WI38 (cell line): ENCODE measurements around the gene LFNG.

Experiments
- H3K4me3 ChIP-seq: 2 replicates; pipeline ENCODE4 v1.5.1; 2011; ENCODE audit warnings: low read depth, mild to moderate bottlenecking, control low read depth, low read length
- CTCF ChIP-seq: IDR thresholded peaks from 2 replicates; pipeline ENCODE4 v1.5.1; 2012; ENCODE audit warnings: low read depth, mild to moderate bottlenecking, control low read depth, low read length

LFNG gene

GRCh38 chr7:2520131-2520760 is 672 bp downstream of the LFNG start:
- TF ChIP-seq CTCF: no peak
- H3K4me3 ChIP-seq: peak overlapping the region; percentile 39

GRCh38 chr7:2520761-2521290 is 1.3 kb downstream of the LFNG start:
- H3K4me3 ChIP-seq: no peak overlapping the region
- no peak for TF ChIP-seq CTCF

DNA sequence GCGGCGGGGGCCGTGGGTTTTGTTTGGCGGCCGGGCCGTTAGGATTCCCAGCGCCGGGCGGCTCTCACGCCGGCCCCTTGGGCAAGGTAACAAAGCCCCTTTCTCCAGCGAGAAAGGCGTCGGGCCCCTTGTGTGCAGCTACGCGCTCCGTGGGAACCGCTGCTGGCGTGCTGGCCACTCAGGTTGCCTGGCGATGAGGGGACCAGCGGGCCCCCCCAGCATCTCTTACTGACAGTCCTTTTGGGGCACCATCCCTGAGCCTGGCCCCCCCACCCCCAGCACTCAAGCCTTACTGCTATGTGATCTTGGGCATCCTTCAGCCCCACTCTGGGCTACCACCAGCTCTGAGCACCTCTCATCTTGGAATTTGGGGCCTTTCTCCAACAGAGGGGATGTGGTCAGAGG is 1.8 kb downstream of the LFNG start:
- TF ChIP-seq CTCF: no peak
- no peak overlapping the region for H3K4me3 ChIP-seq

GRCh38 chr7:2521952-2522591 is 2.5 kb downstream of the LFNG start:
- no peak overlapping the region for H3K4me3 ChIP-seq
- no peak for TF ChIP-seq CTCF

DNA sequence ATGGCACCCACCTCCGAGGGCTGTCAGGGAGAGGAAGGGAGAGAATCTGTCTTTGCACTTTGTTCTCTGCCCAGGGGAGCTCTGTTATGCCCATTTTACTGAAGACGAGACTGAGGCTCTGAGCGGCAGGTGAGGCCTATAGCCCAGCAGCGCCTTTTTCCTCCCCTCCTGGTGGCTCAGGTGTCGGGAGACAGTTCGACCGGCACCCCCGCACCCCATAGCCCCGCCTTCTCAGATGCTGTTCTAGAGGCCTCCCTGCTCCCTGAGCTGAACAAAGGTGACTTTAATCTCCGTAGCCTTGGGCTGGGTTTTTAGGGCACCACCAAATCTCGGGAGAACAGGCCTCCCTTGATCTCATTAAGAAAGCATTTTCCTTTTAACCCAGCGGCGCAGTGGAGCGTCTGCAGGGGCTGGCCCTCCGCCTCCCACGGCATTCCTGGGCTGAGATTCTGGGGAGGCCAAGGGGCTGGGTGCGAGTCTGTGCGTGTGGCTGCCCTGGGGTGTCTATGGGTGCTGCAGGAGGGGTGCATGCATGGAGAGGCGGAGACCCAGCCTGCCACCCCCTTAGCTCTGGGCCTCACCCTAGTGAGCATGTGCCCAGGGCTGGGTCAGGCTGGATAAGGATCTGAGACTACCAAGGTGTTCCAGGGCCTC is 3.3 kb downstream of the LFNG start:
- H3K4me3 ChIP-seq: no peak overlapping the region
- no peak for TF ChIP-seq CTCF

GRCh38 chr7:2523461-2523936 is 3.9 kb downstream of the LFNG start:
- no peak overlapping the region for H3K4me3 ChIP-seq
- TF ChIP-seq CTCF: no peak
